Activated T-helper 1 cell treated with Interleukin-2 at 50 U/mL for 16 hours (primary cell): ENCODE results near the gene AP2A1.
"Not testable (repeated sequence)": the region's sequence is repeated elsewhere in the genome, so short reads cannot be mapped to it uniquely, and the experiment has no call there.

Experiments
- DNase-seq: peaks from one replicate; pipeline ENCODE4 v3.0.0-alpha.2; 2020; ENCODE audit warnings: low read depth

AP2A1 gene

DNA sequence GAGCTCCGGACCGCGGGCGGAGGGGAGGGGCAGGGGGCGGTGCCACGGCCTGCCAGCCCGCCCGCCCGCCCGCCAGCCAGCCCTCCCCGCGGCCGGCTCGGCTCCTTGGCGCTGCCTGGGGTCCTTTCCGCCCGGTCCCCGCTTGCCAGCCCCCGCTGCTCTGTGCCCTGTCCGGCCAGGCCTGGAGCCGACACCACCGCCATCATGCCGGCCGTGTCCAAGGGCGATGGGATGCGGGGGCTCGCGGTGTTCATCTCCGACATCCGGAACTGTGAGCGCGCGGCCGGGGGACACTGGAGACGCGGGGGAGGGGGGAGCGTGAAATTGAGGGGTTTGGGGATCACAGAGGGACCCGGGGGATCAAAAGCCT, at the start of gene AP2A1:
Gene AP2A1 (plus strand): TSS at position 72 of the 370 bp plus-strand sequence. CDS start 133 bp downstream, at position 205.
- DNase-seq, result no peak

DNA sequence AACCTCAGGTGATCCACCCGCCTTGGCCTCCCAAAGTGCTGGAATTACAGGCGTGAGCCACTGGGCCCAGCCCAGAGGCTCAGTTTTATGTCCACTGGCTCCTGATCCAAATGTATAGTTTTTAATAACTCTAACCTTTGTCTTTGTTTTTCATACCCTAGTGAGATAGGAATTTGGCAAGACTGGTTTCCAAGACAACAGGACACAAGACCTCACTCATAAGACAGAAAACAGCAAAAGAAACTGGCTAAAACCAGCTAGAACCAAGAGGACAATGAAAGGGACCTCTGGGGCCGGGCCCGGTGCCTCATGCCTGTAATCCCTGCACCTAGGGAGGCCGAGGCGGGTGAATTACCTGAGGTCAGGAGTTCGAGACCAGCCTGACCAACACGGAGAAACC, 48.3 kb upstream of the AP2A1 start:
- no peak for DNase-seq

DNA sequence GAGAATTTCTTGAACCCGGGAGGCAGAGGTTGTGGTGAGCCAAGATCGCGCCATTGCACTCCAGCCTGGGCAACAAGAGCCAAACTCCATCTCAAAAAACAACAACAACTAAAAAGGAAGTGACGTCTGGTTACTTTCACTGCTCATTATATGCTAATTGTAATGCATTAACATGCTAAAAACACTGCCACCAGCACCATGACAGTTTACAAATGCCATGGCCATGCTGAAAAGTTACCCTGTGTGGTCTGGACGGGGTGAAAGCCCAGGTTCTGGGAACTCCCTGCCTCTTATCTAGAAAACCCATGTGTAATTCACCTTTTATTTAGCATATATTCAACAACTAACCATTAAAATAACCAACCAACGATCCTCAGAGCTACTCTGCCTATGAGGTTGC, 47.8 kb upstream of the AP2A1 start:
- no peak for DNase-seq

DNA sequence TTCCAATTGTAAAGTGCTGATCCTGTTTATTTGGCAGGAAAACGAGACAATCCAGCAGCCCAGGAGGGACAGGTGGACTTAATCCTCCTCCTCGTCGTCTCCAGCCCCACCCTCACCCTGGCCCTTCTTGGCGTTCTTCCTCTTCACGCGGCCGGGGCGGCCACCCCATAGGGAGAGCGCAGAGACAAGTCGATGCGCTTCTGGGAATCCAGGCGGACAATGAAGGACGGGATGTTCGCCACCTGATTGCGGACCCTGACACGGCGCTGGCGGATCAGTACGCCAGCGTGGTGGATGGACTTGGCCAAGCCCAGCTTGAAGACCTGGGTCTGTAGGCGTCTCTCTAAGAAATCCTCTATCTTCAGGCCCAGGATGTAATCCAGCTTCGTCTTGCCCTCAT, 47.4 kb upstream of the AP2A1 start:
- DNase-seq, result not testable (repeated sequence)

DNA sequence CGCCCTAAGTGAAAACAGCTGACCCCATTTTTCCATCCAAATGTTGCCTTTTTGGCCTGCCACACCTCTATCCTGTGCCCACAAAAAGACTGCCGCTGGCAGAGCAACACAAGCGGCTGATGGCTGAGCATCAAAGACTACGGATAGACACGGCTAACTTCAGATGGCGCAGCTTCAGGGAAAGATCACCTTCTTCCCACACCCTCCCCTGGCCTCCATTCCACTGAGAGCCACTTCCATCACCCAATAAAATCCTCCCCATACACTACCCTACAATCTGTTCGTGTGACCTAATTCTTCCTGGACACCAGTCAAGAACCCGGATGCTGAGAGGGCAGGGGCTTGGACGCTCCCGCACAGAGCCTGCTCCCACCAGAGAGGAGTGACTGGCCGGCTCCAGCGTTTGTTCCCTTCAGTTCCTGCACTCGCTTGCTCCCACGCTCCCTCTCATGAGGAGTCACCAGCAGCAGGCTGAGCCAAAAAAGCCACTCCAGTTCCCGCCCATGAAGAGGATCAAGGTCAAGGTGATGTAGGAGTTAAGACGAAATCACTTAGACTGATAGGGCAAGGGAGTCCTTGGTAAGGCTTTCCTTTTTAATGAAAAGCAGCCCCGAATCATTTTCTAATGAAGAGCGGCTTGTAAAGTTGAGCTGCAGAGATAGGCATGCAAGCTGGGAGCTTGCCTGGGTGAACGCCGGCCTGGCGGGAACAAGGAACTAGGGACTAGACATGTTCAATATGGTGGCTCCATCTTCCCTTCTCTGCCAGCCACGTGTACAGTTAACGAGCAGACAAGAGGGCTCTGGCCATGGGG, 39.4 kb upstream of the AP2A1 start:
- no peak for DNase-seq

DNA sequence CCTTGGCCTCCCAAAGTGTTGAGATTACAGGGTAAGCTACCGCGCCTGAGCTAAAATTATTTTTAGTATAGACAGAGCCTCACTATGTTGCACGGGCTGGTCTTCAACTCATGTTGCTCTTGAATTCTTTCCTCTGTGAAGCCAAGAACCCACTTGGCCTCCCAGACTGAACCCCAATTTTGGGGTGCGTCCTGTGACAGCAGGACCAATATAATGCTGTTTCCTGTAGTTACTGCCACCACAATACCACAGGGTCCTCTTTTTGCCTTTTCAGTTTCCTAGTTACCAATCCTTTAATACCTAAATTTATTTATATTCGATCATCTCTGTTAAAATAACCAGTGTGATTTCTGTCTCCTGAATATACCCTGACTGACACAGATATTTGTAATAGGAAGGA, 36.6 kb upstream of the AP2A1 start:
- DNase-seq, result no peak

DNA sequence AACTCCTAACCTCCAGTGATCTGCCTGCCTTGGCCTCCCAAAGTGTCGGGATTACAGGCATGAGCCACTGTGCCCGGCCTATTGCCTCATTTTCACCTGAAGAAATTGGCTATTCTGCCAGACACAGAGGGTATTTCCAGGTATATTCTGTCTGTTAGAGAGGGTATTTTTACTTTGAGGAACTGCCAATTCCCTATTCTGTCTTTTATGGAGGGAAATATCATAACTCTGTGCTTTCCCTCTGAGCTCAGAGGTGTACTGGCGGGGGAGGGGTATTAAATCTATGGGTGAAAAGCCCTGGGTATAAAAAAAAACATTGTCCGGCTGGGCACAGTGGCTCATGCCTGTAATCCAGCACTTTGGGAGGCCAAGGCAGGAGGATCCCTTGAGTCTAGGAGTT, 28.5 kb upstream of the AP2A1 start:
- no peak for DNase-seq

DNA sequence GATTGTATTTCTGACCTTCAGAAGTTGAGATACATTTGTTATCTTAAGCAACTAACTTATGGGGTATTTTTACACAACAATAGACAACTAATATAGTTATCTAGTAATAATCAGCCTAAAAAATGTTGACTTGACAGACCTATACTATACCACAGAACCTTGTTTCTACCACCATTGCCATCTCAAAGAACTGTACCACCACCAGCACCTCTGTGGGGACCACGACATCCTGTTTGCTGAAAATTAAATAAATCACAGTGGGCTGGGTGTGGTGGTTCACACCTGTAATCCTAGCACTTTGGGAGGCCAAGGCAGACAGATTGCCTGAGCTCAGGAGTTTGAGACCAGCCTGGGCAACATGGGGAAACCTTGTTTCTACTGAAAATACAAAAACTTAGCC, 27.7 kb upstream of the AP2A1 start:
- DNase-seq, result no peak

DNA sequence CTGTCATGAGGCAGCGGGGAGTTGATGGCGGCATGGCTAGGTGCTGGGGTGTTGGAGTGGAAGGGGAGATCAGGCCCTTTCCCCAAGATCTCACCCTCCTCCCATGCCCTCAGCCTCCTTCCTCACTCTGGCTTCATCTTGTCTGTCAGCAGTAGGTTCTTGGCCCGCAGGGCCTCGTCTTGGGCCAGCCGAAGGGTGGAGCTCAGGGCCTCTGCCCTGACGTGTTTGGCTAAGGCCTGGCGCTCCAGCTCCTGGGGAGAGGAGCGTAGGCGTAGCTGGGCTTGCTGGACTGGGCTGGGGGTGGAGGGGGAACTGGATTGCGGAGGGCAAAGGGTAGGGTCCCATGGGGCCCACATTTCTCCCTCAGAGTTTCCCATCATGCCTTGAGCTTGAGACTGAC, 26.9 kb upstream of the AP2A1 start:
- no peak for DNase-seq

DNA sequence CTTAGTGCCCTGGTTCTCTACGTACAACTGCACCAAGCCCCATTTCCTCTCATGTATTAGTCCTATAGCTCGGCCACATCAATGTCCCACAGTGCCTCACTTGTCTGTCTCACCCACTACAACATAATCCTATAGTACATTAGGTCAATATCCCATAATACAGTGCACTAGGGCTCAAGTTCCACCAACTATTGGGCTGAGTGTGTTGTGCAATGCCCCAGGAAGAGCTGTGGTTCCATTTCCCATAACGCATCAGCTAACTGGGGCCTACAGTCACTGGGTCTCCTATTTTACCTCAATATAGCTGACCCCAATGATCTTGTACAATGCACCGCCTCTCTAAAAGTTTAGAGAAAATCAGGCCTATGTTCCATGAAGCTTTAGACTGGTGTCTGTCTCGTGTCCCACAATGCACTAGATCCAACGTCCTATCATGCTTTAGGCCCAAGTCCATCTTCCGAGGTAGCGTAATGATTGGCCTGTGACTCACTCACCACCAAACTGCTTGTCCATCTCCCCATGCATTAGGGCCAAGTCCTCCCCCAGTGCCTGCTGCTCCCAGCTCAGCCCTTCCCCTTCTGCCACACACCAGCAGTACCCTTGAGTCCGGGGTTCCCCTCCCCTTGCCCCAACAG, 25.5 kb upstream of the AP2A1 start:
- DNase-seq, result no peak

DNA sequence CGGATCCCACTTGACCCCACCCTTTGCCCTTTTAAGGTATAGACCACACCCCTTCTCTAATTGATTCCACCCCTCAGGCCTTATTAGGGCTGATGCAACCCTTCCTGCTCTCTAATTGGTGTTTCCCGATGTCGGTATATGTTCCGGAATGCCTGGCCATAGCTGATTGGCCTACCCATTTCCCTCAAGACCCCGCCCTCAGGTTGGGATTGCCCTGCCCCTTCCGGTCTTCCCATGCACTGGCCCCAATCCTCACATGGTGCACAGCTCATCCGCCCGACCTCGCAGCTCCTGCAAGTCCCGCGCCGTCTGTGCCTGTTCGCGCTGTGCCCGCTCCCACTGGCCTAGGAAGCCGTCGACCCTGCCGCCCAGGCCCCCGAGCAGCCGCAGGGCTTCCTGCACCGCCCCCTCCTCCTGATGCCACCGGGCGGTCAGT, 21.8 kb upstream of the AP2A1 start:
- no peak for DNase-seq

DNA sequence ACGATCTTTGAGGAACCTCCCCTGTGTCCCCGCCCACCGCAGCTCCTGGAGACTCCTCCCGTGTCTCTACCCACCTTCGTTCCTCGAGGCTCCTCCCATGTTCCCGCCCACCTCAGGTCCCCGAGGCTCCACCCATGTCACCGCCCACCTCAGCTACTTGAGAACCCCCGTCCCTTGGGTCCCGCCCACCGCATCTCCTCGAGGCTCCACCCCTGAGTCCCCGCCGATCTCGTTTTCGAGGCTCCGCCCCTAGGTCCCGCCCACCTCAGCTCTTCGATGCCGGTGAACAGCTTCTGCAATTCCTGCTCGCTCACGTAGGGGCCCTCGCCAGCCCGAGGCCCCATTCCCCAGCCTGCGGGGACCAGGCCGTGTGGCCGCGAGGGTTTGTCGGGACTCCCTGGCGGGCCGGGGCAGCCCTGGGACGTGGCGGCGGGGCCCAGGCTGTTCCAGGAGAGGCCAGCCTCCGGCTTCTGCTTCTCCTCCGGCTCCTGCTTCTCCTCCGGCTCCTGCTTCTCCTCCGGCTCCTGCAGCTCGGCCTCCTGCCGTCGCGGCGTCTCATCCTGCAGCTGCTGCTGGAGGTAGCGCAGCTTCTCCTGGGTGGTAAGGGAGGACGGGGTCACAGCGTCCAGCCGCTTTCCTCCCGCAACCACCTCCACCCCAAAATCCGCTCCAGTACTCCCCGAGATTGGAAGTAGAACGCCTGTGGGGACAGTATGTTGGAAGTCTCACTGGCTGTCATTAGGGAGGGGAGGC, 20.4 kb upstream of the AP2A1 start:
- no peak for DNase-seq

DNA sequence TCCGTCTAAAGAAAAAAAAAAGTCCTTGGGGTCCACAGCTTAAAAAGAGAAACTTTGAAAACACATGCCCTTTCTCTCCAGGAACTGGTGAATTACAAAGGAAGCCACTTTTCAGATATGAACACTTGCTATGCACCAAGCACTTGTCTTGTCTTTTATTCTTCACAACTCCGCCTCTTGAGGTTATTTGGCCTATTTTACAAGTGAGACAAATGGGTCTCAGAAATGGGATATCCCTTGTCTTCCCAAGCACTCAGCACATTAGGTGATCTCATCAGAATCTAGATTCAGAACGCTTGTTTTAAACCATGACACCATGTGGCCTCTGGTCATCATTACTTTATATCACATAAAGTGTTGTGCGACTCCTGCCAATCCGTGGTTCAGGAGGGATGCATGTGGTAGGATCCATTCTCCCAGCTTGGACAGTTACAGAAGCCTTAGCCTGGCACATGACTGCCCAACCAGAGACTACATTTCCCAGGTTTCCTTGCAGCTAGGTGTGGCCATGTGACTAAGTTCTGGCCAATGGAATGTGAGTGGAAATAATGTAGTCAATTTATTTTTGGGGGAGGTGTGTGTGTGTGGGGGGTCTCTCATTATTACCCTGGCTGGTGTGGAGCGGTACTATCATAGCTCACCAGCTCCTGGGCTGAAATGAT, 17.6 kb upstream of the AP2A1 start:
- DNase-seq, result no peak

DNA sequence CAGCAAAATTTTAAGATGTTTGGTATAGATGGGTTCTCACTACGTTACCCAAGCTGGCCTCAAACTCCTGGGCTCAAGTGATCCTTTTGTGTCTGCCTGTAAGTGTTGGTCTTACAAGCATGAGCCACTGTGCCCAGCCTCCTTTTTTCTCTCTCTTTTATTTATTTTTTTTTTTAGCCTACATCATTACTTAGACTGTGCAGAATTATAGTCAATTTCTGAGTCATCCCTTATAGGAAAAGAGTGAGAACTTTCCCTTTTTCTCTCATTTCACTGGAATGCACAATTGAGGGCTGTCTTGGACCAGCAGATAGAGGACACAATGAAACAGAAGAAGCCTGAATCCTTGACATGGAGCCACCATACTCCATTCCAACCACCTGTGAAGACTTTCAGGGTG, 17.0 kb upstream of the AP2A1 start:
- DNase-seq, result no peak

DNA sequence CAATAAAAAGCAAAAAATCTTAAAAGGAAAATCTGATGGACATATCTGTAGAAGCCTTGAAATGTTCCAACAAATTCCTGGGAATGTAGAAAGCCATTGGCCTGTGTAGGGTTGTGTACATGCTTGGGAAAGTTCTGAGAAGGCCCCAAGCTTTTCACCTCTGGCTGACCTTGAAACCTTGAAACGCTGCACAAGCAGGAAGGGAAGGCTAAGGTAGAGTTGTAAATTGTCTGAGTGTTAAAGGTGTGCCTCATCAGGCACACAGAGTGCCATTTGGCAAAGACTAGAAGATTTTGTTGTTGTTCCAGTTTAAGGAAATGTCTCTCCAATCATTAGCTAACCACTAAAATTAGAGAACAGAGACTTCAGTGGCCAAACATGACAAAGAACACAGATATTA, 14.1 kb upstream of the AP2A1 start:
- DNase-seq, result no peak

DNA sequence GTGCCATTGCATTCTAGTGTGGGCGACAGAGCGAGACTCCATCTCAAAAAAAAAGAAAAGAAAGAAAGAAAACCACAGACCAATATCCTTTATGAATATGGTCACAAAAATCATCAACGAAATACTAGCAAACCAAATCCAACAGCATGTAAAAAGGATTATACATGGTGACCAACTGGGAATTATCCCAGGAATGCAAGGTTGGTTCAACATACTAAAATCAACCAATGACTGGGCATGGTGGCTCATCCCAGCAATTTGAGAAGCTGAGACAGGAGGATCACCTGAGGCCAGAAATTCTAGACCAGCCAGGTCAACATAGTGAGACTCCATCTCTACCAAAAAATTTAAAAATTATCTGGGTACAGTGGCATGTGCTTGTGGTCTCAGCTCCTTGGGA, 10.8 kb upstream of the AP2A1 start:
- DNase-seq, result no peak

DNA sequence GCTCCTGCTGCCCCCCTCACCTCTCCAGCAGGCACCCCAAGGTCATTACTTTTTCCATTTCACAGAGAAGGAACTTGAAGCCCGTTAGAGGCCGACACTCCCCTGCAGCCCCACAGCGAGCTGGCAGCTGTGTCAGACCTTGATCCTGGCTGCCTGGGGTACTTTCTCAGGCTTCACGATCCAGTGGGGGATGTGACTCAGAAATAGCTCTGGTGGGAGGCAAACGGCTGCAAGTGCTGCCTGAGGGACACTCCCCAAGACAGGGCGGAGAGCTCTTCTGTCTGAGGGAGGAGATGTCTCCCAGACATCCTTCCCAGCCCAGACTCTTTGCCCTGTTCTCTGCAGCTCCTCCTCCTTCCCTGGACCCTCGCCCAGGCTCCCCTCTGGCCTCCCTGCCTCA, 8.5 kb upstream of the AP2A1 start:
- DNase-seq, result no peak

DNA sequence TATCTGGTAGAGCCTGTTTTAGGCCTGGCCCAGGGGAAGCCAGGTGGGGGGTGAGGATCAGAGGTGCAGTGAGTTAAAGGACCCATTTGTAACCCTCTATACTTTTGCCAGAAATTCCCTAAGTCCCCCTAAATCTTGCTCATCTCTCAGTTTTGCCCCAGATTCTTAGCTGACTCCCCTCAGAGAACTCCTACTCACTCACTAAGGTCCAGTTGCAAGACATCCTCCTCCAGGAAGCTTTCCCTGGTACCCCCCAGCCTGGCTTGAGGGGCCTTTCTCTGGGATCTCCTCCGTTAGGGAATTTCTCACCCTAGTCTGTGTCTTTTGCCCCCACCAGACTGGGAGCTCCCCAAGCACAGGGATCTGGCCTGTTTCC, 5.6 kb upstream of the AP2A1 start:
- DNase-seq, result no peak

DNA sequence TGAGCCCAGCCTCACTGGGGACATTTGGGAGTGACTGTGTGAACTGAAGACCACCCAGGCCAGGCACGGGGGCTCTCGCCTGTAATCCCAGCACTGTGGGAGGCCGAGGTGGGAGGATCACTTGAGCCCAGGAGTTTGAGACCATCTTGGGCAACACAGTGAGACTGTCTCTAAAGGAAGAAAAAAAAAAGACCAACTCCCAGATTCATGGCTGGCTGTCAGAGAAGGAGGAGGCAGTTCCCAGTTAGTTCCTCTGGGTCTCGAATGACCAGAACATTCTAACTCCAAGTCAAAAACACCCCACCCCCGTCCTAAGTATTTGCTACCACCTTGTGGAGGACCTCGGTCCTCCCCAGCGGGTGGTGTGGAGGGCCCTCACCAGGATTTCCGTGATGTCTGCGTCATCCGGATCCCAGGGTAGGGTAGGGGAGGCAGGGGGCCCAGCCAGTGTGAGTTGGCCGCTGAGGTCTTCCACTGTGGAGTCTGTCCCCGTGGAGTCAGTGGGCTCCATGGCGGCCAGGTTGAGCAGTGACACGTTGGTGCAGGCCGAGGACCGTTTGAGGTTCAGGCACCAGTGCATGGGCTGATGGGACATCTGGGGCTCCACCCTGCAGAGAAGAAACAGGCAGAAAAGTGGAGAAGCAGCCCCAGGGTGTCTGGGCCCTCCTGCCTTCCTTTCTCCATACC, 5.0 kb upstream of the AP2A1 start:
- no peak for DNase-seq

DNA sequence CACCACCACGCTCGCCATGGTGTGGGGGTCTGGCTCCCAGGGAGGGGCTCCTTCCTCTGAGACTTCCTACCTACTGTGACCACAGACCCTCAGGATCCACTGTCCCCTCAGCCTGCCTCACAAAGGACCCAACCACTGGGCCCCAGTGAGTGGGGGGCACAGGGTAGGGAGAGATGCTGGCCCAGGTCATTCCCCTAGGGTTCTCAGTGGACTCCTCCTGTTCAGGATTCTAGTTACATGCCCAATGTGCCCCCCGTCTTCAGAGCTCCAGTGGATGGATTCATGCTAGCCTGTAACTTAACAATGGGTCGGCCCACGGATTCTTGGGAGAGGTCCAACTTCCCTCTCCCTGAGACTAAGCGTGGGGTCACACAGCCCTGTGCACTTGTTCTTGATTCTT, 3.6 kb upstream of the AP2A1 start, which contains the start of gene TSKS:
Gene TSKS (minus strand): TSS at position 77 of the 400 bp plus-strand sequence. CDS start 59 bp downstream, at position 18.
- no peak for DNase-seq

DNA sequence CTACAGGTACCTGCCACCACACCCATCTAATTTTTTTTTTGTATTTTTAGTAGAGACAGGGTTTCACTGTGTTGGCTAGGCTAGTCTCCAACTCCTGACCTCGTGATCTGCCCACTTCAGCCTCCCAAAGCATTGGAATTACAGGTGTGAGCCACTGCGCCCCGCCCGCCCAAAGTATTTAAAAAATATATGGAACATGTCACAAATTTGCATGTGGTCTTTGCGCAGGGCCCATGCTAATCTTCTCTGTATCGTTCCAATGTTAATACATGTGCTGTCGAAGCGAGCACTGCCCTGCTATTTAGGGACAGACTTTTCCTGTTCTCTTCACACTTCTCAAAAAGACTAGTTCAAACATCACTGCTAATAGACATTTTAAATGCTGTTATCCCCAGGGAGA, 2.5 kb upstream of the AP2A1 start:
- DNase-seq, result no peak
